ENCODE measurements around the gene ADCK1. TPM values are rescaled to one million over a fixed set of nuclear protein-coding genes. Genes with fewer than 3 reads are reported as not detected.

Gene ADCK1
- total RNA-seq, 1 donor from 2014 or later, result 10.3 TPM

DNA sequence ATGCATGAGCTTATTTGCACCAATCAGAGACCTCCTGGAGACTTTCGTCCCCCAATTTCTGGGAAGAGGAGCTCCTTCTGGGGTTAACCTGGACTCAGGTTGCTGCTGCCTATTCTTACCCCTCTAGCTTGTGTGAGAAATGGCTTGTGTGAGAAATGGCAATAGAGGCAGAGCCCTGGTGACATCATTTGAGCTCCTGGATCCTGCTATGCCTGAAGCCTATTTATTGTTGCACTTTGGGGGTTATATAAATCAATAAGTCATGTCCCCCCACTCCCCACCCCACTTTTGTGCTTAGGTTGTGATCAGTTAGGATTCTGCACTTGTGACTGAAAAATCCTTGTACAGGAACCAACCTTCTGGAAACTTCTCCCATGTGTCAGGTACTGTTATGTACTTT is 167.2 kb downstream of the ADCK1 start:
- no peak overlapping the region for H3K27ac ChIP-seq (replicated peaks)
- no peak for TF ChIP-seq CTCF (IDR thresholded peaks at IDR 0.05; ENCODE audit: borderline replicate concordance)
- H3K4me1 ChIP-seq, result peaks cover 7% of the 10 kb centered on the region
- intact Hi-C loops (cut with micrococcal nuclease), result no loop called here
- no peaks in the 10 kb centered on the region for H3K9me3 ChIP-seq (replicated peaks)
- H3K36me3 ChIP-seq, result no peaks in the 10 kb centered on the region
- H3K4me3 ChIP-seq, result no peak overlapping the region
- DNase-seq, result no peak
- H3K27me3 ChIP-seq (ENCODE audit: low read depth), result peaks cover 66% of the 10 kb centered on the region

GRCh38 chr14:77970646-77971045 is 170.7 kb downstream of the ADCK1 start:
- no peak for TF ChIP-seq CTCF (IDR thresholded peaks at IDR 0.05; ENCODE audit: borderline replicate concordance)
- no peak for DNase-seq
- intact Hi-C loops (cut with micrococcal nuclease), result no loop called here

GRCh38 chr14:77973246-77973645 is 173.3 kb downstream of the ADCK1 start:
- H3K27ac ChIP-seq (replicated peaks), result no peak overlapping the region
- intact Hi-C loops (cut with micrococcal nuclease), result no loop called here
- no peak for DNase-seq
- H3K36me3 ChIP-seq, result no peaks in the 10 kb centered on the region
- no peaks in the 10 kb centered on the region for H3K9me3 ChIP-seq (replicated peaks)
- no peaks in the 10 kb centered on the region for H3K4me1 ChIP-seq
- peaks cover 30% of the 10 kb centered on the region for H3K27me3 ChIP-seq (ENCODE audit: low read depth)
- H3K4me3 ChIP-seq, result no peak overlapping the region
- TF ChIP-seq CTCF (IDR thresholded peaks at IDR 0.05; ENCODE audit: borderline replicate concordance), result no peak

More at GRCh38 chr14:77970646-77971045, 170.7 kb downstream of the ADCK1 start:
- Histone ChIP-seq H3K27me3 (ENCODE audit: low read depth) (peaks cover 52% of the 10 kb centered on the region), H3K27ac (replicated peaks) (no peak overlapping the region), H3K4me1 (peaks cover 6% of the 10 kb centered on the region), H3K4me3 (no peak overlapping the region), H3K36me3 (no peaks in the 10 kb centered on the region), H3K9me3 (replicated peaks) (no peaks in the 10 kb centered on the region)

DNA sequence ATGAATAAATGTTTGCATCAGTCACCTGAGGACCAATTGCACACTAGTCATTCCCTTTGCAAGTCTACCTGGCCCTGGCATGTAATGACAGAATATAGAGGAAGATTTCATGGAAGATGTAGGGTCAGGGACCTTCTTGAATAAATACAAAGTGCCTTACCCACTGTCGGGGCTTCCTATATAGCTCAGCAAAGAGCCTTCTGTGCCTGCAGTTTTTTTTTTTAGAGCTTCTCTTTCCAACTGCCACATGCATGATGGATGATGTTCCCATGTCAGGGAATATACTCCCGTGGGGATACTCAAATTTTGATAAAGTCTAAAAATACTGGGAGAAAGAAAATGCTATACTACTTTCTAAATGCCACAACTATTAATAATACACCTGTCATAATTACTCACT is 176.7 kb downstream of the ADCK1 start:
- H3K36me3 ChIP-seq, result no peaks in the 10 kb centered on the region
- H3K9me3 ChIP-seq (replicated peaks), result no peaks in the 10 kb centered on the region
- intact Hi-C loops (cut with micrococcal nuclease), result no loop called here
- no peak for DNase-seq
- peaks cover 43% of the 10 kb centered on the region for H3K27me3 ChIP-seq (ENCODE audit: low read depth)
- no peak overlapping the region for H3K27ac ChIP-seq (replicated peaks)
- no peak for TF ChIP-seq CTCF (IDR thresholded peaks at IDR 0.05; ENCODE audit: borderline replicate concordance)
- peaks cover 7% of the 10 kb centered on the region for H3K4me1 ChIP-seq
- H3K4me3 ChIP-seq, result no peak overlapping the region

DNA sequence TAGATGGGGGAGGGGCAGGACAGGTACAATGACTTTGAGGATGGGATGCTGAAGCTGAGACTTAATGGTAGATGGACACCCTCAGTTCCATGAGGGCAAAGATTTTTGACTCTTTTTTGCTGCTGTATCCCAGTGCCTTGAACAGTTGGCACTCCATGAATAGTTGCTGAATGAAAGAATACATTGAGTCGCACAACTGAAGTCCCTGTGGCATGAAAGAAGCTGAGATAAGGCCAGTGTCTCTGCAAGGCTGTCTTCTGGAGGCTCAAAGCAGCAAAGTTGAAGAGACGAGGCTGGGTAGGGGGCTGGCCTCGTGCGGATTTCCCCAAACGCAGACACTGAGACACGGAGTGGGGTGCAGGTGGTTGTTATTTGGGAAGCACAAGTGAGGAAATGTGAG is 179.3 kb downstream of the ADCK1 start:
- peaks cover 7% of the 10 kb centered on the region for H3K4me1 ChIP-seq
- DNase-seq, result no peak
- no peak overlapping the region for H3K4me3 ChIP-seq
- intact Hi-C loops (cut with micrococcal nuclease), result no loop called here
- H3K27ac ChIP-seq (replicated peaks), result no peak overlapping the region
- no peak for TF ChIP-seq CTCF (IDR thresholded peaks at IDR 0.05; ENCODE audit: borderline replicate concordance)
- no peaks in the 10 kb centered on the region for H3K36me3 ChIP-seq
- no peaks in the 10 kb centered on the region for H3K9me3 ChIP-seq (replicated peaks)
- peaks cover 48% of the 10 kb centered on the region for H3K27me3 ChIP-seq (ENCODE audit: low read depth)

All from left ventricle myocardium inferior (tissue), 1 donor.